NT2/D1 (cell line): ENCODE measurements around the gene LRCH3.

Experiments
- YY1 ChIP-seq: IDR thresholded peaks from 2 replicates; pipeline ENCODE4 v1.6.1; 2011; ENCODE audit not compliant: insufficient read length, insufficient read depth
- ZNF274 ChIP-seq: IDR thresholded peaks from 2 replicates; pipeline ENCODE4 v1.6.1; 2011; ENCODE audit warnings: mild to moderate bottlenecking, low read depth, low read length

DNA sequence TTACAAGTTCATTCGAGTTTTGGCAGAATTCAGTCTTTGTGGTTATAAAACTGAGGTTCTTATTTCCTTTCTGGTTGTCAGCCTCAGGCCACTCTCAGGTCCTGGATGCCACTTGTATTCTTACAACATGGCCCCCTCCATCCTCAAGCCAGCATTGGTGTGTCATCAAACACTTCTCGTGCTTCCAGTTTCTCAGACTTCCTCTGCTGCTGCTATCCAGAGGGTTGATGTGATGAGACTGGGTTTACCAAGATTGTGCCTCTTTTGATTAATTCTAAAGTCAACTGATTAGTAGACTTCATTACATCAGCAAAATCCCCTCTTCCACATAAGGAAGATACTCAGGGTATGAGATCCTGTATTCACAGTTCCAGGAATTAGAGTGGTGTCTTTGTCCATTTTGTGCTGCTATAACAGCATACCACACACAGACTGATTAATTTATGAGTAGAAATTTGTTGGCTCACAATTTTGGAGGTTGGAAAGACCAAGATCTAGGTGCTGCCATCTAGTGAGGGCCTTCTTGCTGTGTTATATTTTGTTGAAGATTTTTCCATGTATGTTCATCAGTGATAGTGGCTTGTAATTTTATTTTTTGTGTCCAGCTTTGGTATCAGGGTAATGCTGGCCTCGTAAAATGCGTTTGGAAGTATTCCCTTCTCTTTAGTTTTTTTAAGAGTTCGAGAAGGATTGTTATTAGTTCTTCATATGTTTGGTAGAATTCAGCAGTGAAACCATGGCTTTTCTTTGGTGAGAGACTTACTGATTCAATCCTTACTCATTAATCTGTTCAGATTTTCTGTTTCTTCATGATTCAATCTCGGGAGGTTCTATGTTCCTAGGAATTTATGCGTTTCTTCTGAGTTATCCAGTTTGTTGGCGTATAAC is 11.1 kb downstream of the LRCH3 start:
- TF ChIP-seq ZNF274 (no peak), YY1 (no peak)
